ENCODE results near the gene SLC22A23.
"Not testable (repeated sequence)": the region's sequence is repeated elsewhere in the genome, so short reads cannot be mapped to it uniquely, and the experiment has no call there.

SLC22A23 gene

DNA sequence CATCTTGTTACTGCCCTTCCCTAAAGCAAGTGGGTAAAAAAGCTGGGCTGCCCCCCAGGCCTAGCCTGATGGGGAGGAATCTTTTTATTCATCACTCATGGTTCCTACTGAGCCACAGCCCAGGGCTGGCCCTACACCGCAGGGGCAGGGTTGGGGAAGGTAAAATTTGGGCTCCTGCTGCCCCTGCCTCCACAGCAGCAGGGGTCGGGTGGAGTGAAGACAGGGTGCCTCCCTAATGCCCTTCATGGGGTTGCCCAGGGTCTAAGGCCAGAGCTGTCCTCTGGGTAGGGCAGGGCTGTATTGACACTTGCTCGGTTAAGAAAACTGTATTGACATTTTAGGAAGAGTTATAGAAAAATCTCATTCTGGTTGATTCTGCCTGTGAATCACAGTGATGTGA, 207.0 kb downstream of the SLC22A23 start:
- ATAC-seq (ENCODE audit: low read depth) (no peak), DNase-seq (ENCODE audit: low spot score) (no peak)
- no peaks in the 10 kb centered on the region for H3K36me3 ChIP-seq (ENCODE audit: low read depth)
- H3K4me1 ChIP-seq (ENCODE audit: insufficient read depth, poor library complexity, severe bottlenecking): peaks cover 10% of the 10 kb centered on the region
- TF ChIP-seq, protein P1, sequence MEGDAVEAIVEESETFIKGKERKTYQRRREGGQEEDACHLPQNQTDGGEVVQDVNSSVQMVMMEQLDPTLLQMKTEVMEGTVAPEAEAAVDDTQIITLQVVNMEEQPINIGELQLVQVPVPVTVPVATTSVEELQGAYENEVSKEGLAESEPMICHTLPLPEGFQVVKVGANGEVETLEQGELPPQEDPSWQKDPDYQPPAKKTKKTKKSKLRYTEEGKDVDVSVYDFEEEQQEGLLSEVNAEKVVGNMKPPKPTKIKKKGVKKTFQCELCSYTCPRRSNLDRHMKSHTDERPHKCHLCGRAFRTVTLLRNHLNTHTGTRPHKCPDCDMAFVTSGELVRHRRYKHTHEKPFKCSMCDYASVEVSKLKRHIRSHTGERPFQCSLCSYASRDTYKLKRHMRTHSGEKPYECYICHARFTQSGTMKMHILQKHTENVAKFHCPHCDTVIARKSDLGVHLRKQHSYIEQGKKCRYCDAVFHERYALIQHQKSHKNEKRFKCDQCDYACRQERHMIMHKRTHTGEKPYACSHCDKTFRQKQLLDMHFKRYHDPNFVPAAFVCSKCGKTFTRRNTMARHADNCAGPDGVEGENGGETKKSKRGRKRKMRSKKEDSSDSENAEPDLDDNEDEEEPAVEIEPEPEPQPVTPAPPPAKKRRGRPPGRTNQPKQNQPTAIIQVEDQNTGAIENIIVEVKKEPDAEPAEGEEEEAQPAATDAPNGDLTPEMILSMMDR (IDR thresholded peaks at IDR 0.05; ENCODE audit: poor library complexity, severe bottlenecking): no peak
- H3K27me3 ChIP-seq (ENCODE audit: insufficient read depth, poor library complexity, severe bottlenecking): no peaks in the 10 kb centered on the region
- H3K27ac ChIP-seq (ENCODE audit: poor library complexity, severe bottlenecking): no peak overlapping the region
- no peaks in the 10 kb centered on the region for H3K9me3 ChIP-seq (ENCODE audit: severe bottlenecking)
- no peak overlapping the region for H3K4me3 ChIP-seq (ENCODE audit: severe bottlenecking)

- H3K9me3 ChIP-seq (ENCODE audit: severe bottlenecking): no peaks in the 10 kb centered on the region
- peaks cover 10% of the 10 kb centered on the region for H3K4me1 ChIP-seq (ENCODE audit: insufficient read depth, poor library complexity, severe bottlenecking)
- TF ChIP-seq, protein P1 (IDR thresholded peaks at IDR 0.05; ENCODE audit: poor library complexity, severe bottlenecking): no peak
- H3K27me3 ChIP-seq (ENCODE audit: insufficient read depth, poor library complexity, severe bottlenecking): no peaks in the 10 kb centered on the region
- no peaks in the 10 kb centered on the region for H3K36me3 ChIP-seq (ENCODE audit: low read depth)
- ATAC-seq (ENCODE audit: low read depth): peak; percentile 34
- DNase-seq (ENCODE audit: low spot score): no peak
- no peak overlapping the region for H3K4me3 ChIP-seq (ENCODE audit: severe bottlenecking)
- H3K27ac ChIP-seq (ENCODE audit: poor library complexity, severe bottlenecking): no peak overlapping the region
Measured at GRCh38 chr6:3247255-3248146, 209.3 kb downstream of the SLC22A23 start.

GRCh38 chr6:3245216-3245615, 211.6 kb downstream of the SLC22A23 start:
- no peaks in the 10 kb centered on the region for H3K9me3 ChIP-seq (ENCODE audit: severe bottlenecking)
- ATAC-seq (ENCODE audit: low read depth): no peak
- TF ChIP-seq, protein P1 (IDR thresholded peaks at IDR 0.05; ENCODE audit: poor library complexity, severe bottlenecking): no peak

GRCh38 chr6:3244832-3245161, 212.1 kb downstream of the SLC22A23 start:
- not testable (repeated sequence) for H3K9me3 ChIP-seq (ENCODE audit: severe bottlenecking); H3K27me3 ChIP-seq (ENCODE audit: insufficient read depth, poor library complexity, severe bottlenecking); H3K27ac ChIP-seq (ENCODE audit: poor library complexity, severe bottlenecking); H3K4me3 ChIP-seq (ENCODE audit: severe bottlenecking); DNase-seq (ENCODE audit: low spot score); H3K4me1 ChIP-seq (ENCODE audit: insufficient read depth, poor library complexity, severe bottlenecking); ATAC-seq (ENCODE audit: low read depth); H3K36me3 ChIP-seq (ENCODE audit: low read depth)

More at GRCh38 chr6:3245216-3245615, 211.6 kb downstream of the SLC22A23 start:
- Histone ChIP-seq H3K4me1 (ENCODE audit: insufficient read depth, poor library complexity, severe bottlenecking) (peaks cover 5% of the 10 kb centered on the region), H3K36me3 (ENCODE audit: low read depth) (no peaks in the 10 kb centered on the region), H3K27me3 (ENCODE audit: insufficient read depth, poor library complexity, severe bottlenecking) (no peaks in the 10 kb centered on the region), H3K27ac (ENCODE audit: poor library complexity, severe bottlenecking) (no peak overlapping the region), H3K4me3 (ENCODE audit: severe bottlenecking) (no peak overlapping the region)
- DNase-seq (ENCODE audit: low spot score): no peak

- H3K27ac ChIP-seq (ENCODE audit: poor library complexity, severe bottlenecking): no peak overlapping the region
- DNase-seq (ENCODE audit: low spot score): no peak
- H3K36me3 ChIP-seq (ENCODE audit: low read depth): no peaks in the 10 kb centered on the region
- no peaks in the 10 kb centered on the region for H3K9me3 ChIP-seq (ENCODE audit: severe bottlenecking)
- no peak overlapping the region for H3K4me3 ChIP-seq (ENCODE audit: severe bottlenecking)
- TF ChIP-seq, protein P1 (IDR thresholded peaks at IDR 0.05; ENCODE audit: poor library complexity, severe bottlenecking): no peak
- H3K4me1 ChIP-seq (ENCODE audit: insufficient read depth, poor library complexity, severe bottlenecking): peaks cover 5% of the 10 kb centered on the region
- H3K27me3 ChIP-seq (ENCODE audit: insufficient read depth, poor library complexity, severe bottlenecking): no peaks in the 10 kb centered on the region
- ATAC-seq (ENCODE audit: low read depth): no peak
Measured at GRCh38 chr6:3244003-3244831, 212.6 kb downstream of the SLC22A23 start.

All from RWPE2 (cell line).